Right lobe of liver (tissue), 6 donors: ENCODE data around the gene DCTN4. TPM values are rescaled to one million over a fixed set of nuclear protein-coding genes. Genes with fewer than 3 reads are reported as not detected.

ENCODE experiments used
- ATAC-seq, 4 donors: fragments of 200-7000 bp; cut with Tn5 transposase; one replicate each; pipeline ENCODE4 v1.9.1; 2020; ENCODE audit warnings: mild to moderate bottlenecking in 4 of 4, moderate library complexity in 4 of 4
- DNase-seq, 3 donors: peaks; one replicate each; pipeline ENCODE4 v3.0.0-alpha.2; 2020
- H3K27ac ChIP-seq, 3 donors: fragments of 200-600 bp; one replicate each; pipeline ENCODE4 v1.8.0; 2022
- H3K27me3 ChIP-seq, 2 donors: fragments of 200-600 bp; one replicate each; pipeline ENCODE4 v1.8.0; 2022
- H3K36me3 ChIP-seq, 4 donors: fragments of 200-600 bp; sonication (generic) in 1 of 4; one replicate each; pipeline versions ENCODE4 v1.5.1 to v1.8.0; 2017 to 2022; ENCODE audit warnings: control low read depth in 1 of 4
- H3K4me1 ChIP-seq, 4 donors: fragments of 200-600 bp; sonication (generic) in 1 of 4; one replicate each; pipeline versions ENCODE4 v1.5.1 to v1.8.0; 2017 to 2022; ENCODE audit warnings: control low read depth in 1 of 4
- H3K4me3 ChIP-seq, 3 donors: fragments of 200-600 bp; one replicate each; pipeline ENCODE4 v1.8.0; 2022
- H3K9me3 ChIP-seq, 4 donors: fragments of 200-600 bp; sonication (generic) in 1 of 4; one replicate each; pipeline versions ENCODE4 v1.5.1 to v1.8.0; 2017 to 2022; ENCODE audit warnings: control low read depth in 1 of 4
- CTCF ChIP-seq, 4 donors: fragments of 200-600 bp in 3 of 4; fragments of 450-650 bp in 1 of 4; IDR thresholded peaks; one replicate each; pipeline versions ENCODE4 v1.5.1 to v1.8.0; 2016 to 2022; ENCODE audit warnings: antibody characterized with exemption in 4 of 4, mild to moderate bottlenecking in 2 of 4
- POLR2A ChIP-seq: fragments of 450-650 bp; IDR thresholded peaks from one replicate; pipeline ENCODE4 v1.6.1; 2017; ENCODE audit warnings: antibody characterized with exemption, mild to moderate bottlenecking
- WGBS: methylation state at CpG from one replicate; pipeline ENCODE4 v1.1.6; 2018; ENCODE audit warnings: low coverage, low lambda C conversion rate; ENCODE audit not compliant: insufficient coverage; ENCODE audit errors: missing lambda C conversion rate; 5-methylcytosine and 5-hydroxymethylcytosine counted together
- intact Hi-C, 2 donors: fragments of 100-400 bp; cut with DNase I; formaldehyde crosslinking; loops; one replicate each; pipeline versions ENCODE4 v1.11.2 to v1.14.1; 2022
- total RNA-seq, 6 experiments: library from RNA; depleted of rRNA in 2 of 6; stranded (reverse); fragments of >200 nt in 2 of 6; fragmentation: NEBNext Ultra II Directional in 3 of 6; extraction: Animal tissue kit (Norgen Biotek cat#: 25700) in 3 of 6; gene quantifications; one replicate each; pipeline versions ENCODE4 v1.1.0 to v1.2.4, GENCODE V29; 2016 to 2023
- donor health status: DM: no; HTN: yes; CAD: no.
- donor health status: DM: no; HTN: no; CAD: no.
- donor health status: DM: no; HTN: no; CAD: no.
- donor health status: DM: no; HTN: yes; CAD: no.
- donor health status: DM: no; HTN: yes; CAD: no.

DCTN4 gene
- total RNA-seq, 6 experiments from 2014 or later = 25.2 to 30.5 (median 27.6) TPM

GRCh38 chr5:150740992-150741391, 17.8 kb downstream of the DCTN4 start:
- intact Hi-C loops = no loop called here
- Histone ChIP-seq H3K4me3 (no peak overlapping the region), H3K27me3 (no peaks in the 10 kb centered on the region), H3K27ac (no peak overlapping the region), H3K4me1 (peaks cover 0 to 3% (median 0%) of the 10 kb centered on the region in 4 donors), H3K36me3 (peaks cover 0 to 6% (median 2%) of the 10 kb centered on the region in 4 donors), H3K9me3 (no peaks in the 10 kb centered on the region)
- ATAC-seq = no peak
- no peak for TF ChIP-seq CTCF (IDR thresholded peaks at IDR 0.05)
- no peak for TF ChIP-seq POLR2A
- DNase-seq = no peak

GRCh38 chr5:150738862-150739261, 20.0 kb downstream of the DCTN4 start:
- Histone ChIP-seq H3K27me3 (no peaks in the 10 kb centered on the region), H3K4me1 (peaks cover 0 to 3% (median 0%) of the 10 kb centered on the region in 4 donors), H3K36me3 (peaks cover 0 to 7% (median 3%) of the 10 kb centered on the region in 4 donors), H3K4me3 (no peak overlapping the region), H3K9me3 (no peaks in the 10 kb centered on the region), H3K27ac (no peak overlapping the region)
- ATAC-seq = no peak
- intact Hi-C loops = no loop called here
- 81% methylated on average over 7 of the region's 7 CpGs for WGBS
- TF ChIP-seq POLR2A = no peak
- no peak for TF ChIP-seq CTCF (IDR thresholded peaks at IDR 0.05)
- no peak for DNase-seq

GRCh38 chr5:150734579-150735384, 24.0 kb downstream of the DCTN4 start:
- H3K36me3 ChIP-seq = peaks cover 0 to 43% (median 25%) of the 10 kb centered on the region in 4 donors
- WGBS = 35% methylated on average over 2 of the region's 7 CpGs
- H3K4me1 ChIP-seq = no peaks in the 10 kb centered on the region
- intact Hi-C loops = no loop called here
- no peaks in the 10 kb centered on the region for H3K27me3 ChIP-seq
- no peaks in the 10 kb centered on the region for H3K9me3 ChIP-seq
- DNase-seq = peak; percentile 53 to 70 (median 63)
- H3K4me3 ChIP-seq = no peak overlapping the region
- H3K27ac ChIP-seq = peak overlapping the region in 2 of 3 donors; percentile 39
- ATAC-seq = peak; percentile 67 to 83 (median 72)
- TF ChIP-seq POLR2A (no peak), CTCF (IDR thresholded peaks at IDR 0.05) (no peak)

GRCh38 chr5:150731669-150732242, 27.1 kb downstream of the DCTN4 start:
- peak overlapping the region in 1 of 3 donors; percentile 9 for H3K27ac ChIP-seq

More at GRCh38 chr5:150731669-150732242, 27.1 kb downstream of the DCTN4 start:
- ATAC-seq (peak; percentile 38 to 73 (median 68)), DNase-seq (no peak)
- no peaks in the 10 kb centered on the region for H3K27me3 ChIP-seq
- H3K4me3 ChIP-seq = no peak overlapping the region
- H3K9me3 ChIP-seq = no peaks in the 10 kb centered on the region
- TF ChIP-seq POLR2A = no peak
- TF ChIP-seq CTCF (IDR thresholded peaks at IDR 0.05) = no peak
- H3K36me3 ChIP-seq = peaks cover 0 to 67% (median 30%) of the 10 kb centered on the region in 4 donors
- H3K4me1 ChIP-seq = no peaks in the 10 kb centered on the region
- intact Hi-C loops = no loop called here
- 69% methylated on average over 6 of the region's 6 CpGs for WGBS
